HepG2 (cell line): ENCODE data around the gene FAT1. TPM values are rescaled to one million over a fixed set of nuclear protein-coding genes. Genes with fewer than 3 reads are reported as not detected.

Experiments used
- CCAR2 ChIP-seq: fragments of 200-400 bp; formaldehyde crosslinking; optimal IDR thresholded peaks from 2 replicates; pipeline ENCODE3; 2018; ENCODE audit warnings: low read depth, mild to moderate bottlenecking, low read length, moderate library complexity
- EED ChIP-seq: sonication (generic); formaldehyde crosslinking; IDR thresholded peaks from 2 replicates; pipeline ENCODE4 v1.5.0; 2020; ENCODE audit warnings: mild to moderate bottlenecking, missing genetic modification reagents
- EP300 ChIP-seq, 3 experiments: sonication (generic) in 1 of 3; formaldehyde crosslinking in 1 of 3; IDR thresholded peaks; 2 replicates each; pipeline versions ENCODE4 v1.5.1 to v1.6.1; 2011 to 2020; ENCODE audit warnings: low read depth in 2 of 3, low read length in 2 of 3, borderline replicate concordance in 1 of 3, improper control_type of control experiment in 1 of 3, mild to moderate bottlenecking in 1 of 3, missing genetic modification reagents in 1 of 3, moderate library complexity in 1 of 3
- HNRNPUL1 ChIP-seq: fragments of 200-400 bp; formaldehyde crosslinking; IDR thresholded peaks from 2 replicates; pipeline ENCODE4 v1.6.1; 2017; ENCODE audit warnings: low read depth, mild to moderate bottlenecking, low read length, moderate library complexity
- KLF12 ChIP-seq: sonication (generic); formaldehyde crosslinking; IDR thresholded peaks from 2 replicates; pipeline ENCODE4 v1.4.0; 2020; ENCODE audit warnings: missing genetic modification reagents, borderline replicate concordance
- MYC ChIP-seq: sonication (generic); formaldehyde crosslinking; IDR thresholded peaks from 2 replicates; pipeline ENCODE4 v1.9.0; 2021; ENCODE audit warnings: missing genetic modification reagents, borderline replicate concordance
- SRSF9 ChIP-seq: fragments of 200-400 bp; formaldehyde crosslinking; IDR thresholded peaks from 2 replicates; pipeline ENCODE4 v1.6.1; 2018; ENCODE audit warnings: borderline replicate concordance, mild to moderate bottlenecking, low read depth, low read length; ENCODE audit not compliant: insufficient read depth, poor library complexity, severe bottlenecking
- TMF1 ChIP-seq: sonication (generic); formaldehyde crosslinking; IDR thresholded peaks from 2 replicates; pipeline ENCODE4 v1.8.1; 2022; ENCODE audit warnings: low read depth, missing genetic modification reagents
- ZC3H4 ChIP-seq: sonication (generic); formaldehyde crosslinking; IDR thresholded peaks from 2 replicates; pipeline ENCODE4 v1.4.0; 2020; ENCODE audit warnings: missing genetic modification reagents, borderline replicate concordance
- ZFP82 ChIP-seq: sonication (generic); formaldehyde crosslinking; IDR thresholded peaks from 2 replicates; pipeline ENCODE4 v1.5.1; 2020; ENCODE audit warnings: mild to moderate bottlenecking, missing genetic modification reagents, borderline replicate concordance
- ZNF383 ChIP-seq: sonication (generic); formaldehyde crosslinking; IDR thresholded peaks from 2 replicates; pipeline ENCODE4 v1.4.0; 2020; ENCODE audit warnings: missing genetic modification reagents, mild to moderate bottlenecking, borderline replicate concordance
- ZNF432 ChIP-seq: sonication (generic); formaldehyde crosslinking; IDR thresholded peaks from 2 replicates; pipeline ENCODE4 v1.5.0; 2020; ENCODE audit warnings: missing genetic modification reagents, mild to moderate bottlenecking, borderline replicate concordance
- ZNF550 ChIP-seq: sonication (generic); formaldehyde crosslinking; IDR thresholded peaks from 2 replicates; pipeline ENCODE4 v1.4.0; 2020; ENCODE audit warnings: mild to moderate bottlenecking, missing genetic modification reagents, borderline replicate concordance
- ZSCAN12 ChIP-seq: sonication (generic); formaldehyde crosslinking; IDR thresholded peaks from 2 replicates; pipeline ENCODE4 v1.9.0; 2021; ENCODE audit warnings: mild to moderate bottlenecking, missing genetic modification reagents
- polyA plus RNA-seq, 8 experiments: library from polyadenylated mRNA; depleted of rRNA in 3 of 8; stranded (reverse) in 7 of 8; unstranded in 1 of 8; fragments of >200 nt; fragmentation: Illumina TruSeq in 4 of 8; extraction: Trizol in 4 of 8; gene quantifications; 2 replicates each; pipeline versions ENCODE4 v1.2.1 to v1.2.3, GENCODE V29; 2011 to 2016; ENCODE audit warnings: low read depth in 4 of 8, missing spikeins in 1 of 8, mixed read lengths in 1 of 8; ENCODE audit not compliant: insufficient read depth in 1 of 8
- total RNA-seq, 5 experiments: library from RNA; depleted of rRNA; stranded (reverse); fragments of >200 nt; fragmentation: Illumina TruSeq; extraction: Trizol; gene quantifications; 2 replicates each; pipeline ENCODE4 v1.2.3, GENCODE V29; 2016; ENCODE audit warnings: low read depth in 1 of 5
- TF ChIP-seq, protein P1 (sequence below): IDR thresholded peaks from 2 replicates; pipeline ENCODE4 v1.6.1; 2016; ENCODE audit warnings: missing biosample characterization, missing genetic modification reagents, low read depth
- TF ChIP-seq, protein P2 (sequence below): sonication (generic); formaldehyde crosslinking; IDR thresholded peaks from 2 replicates; pipeline ENCODE4 v1.5.1; 2020; ENCODE audit warnings: missing genetic modification reagents, mild to moderate bottlenecking, borderline replicate concordance
- TF ChIP-seq, protein P3 (sequence below): sonication (generic); formaldehyde crosslinking; IDR thresholded peaks from 2 replicates; pipeline ENCODE4 v1.5.1; 2020; ENCODE audit warnings: mild to moderate bottlenecking, missing genetic modification reagents, borderline replicate concordance
- TF ChIP-seq, protein P4 (sequence below): sonication (generic); formaldehyde crosslinking; IDR thresholded peaks from 2 replicates; pipeline ENCODE4 v1.4.0; 2020; ENCODE audit warnings: missing genetic modification reagents, borderline replicate concordance

The FAT1 gene
- total and polyA plus RNA-seq, 2 of the 13 experiments (the other 11 are each of a cell fraction or from before 2014, with no cell fraction given) = 185 to 216 TPM

DNA sequence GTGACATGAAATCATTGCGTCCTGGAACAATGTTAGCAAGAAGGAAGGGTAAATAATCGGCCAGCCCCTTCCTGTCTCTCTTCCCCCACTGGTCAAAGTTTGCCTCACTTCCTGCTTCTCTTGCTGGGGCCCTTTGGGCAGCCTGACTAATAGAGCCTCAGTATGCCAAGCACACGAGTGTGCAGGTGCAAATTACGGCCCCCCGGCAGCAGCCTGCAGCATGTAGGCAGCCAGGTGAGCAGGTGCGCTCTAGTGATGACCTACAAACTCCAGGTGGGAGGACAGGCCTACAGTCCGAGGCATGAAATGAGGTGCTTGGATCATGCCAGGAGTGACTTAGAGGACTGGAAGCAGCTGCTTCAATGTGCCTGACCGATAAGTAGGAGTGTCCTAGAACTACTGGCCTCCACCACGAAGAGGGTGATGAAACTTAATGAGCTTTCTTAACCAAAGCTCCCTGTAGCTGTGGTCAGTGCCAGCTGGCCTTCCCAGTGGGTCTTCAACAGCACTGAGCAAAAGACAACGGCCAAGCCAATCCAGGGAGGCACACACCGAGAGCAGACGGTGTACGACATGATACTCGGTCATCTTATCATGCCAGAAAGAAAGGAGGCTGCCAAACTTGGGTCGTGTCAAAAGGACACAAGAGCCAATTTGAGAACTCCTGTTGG is 26.1 kb upstream of the FAT1 start (continued):
- TF ChIP-seq, protein P1, sequence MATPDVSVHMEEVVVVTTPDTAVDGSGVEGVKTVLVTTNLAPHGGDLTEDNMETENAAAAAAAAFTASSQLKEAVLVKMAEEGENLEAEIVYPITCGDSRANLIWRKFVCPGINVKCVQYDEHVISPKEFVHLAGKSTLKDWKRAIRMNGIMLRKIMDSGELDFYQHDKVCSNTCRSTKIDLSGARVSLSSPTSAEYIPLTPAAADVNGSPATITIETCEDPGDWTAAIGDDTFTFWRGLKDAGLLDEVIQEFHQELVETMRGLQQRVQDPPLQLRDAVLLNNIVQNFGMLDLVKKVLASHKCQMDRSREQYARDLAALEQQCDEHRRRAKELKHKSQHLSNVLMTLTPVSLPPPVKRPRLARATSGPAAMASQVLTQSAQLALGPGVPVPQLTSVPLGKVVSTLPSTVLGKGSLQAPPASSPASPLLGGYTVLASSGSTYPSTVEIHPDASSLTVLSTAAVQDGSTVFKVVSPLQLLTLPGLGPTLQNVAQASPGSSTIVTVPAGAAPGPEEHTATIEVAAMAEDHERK = no peak
- TF ChIP-seq MYC (CRISPR knock-in tag) = peak; percentile 36; the same call in 1 of the 2 replicates
- TF ChIP-seq TMF1 (CRISPR knock-in tag) = no peak
- no peak for TF ChIP-seq ZNF550 (CRISPR knock-in tag)
- TF ChIP-seq EED = 0 out of 2 replicates have a peak, but pooled peaks have one; percentile 46
- TF ChIP-seq, protein P2, sequence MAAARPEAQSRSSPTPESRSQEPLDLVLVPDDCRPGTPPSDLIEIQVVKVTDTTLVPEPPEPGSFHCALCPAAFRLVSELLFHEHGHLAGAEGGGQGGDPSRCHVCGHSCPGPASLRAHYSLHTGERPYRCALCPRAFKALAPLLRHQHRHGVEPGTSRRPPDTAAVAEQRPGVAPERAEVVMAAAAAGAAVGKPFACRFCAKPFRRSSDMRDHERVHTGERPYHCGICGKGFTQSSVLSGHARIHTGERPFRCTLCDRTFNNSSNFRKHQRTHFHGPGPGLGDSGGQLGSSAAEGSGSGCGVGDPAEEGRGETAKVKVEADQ = no peak
- TF ChIP-seq ZNF383 (CRISPR knock-in tag) = no peak
- TF ChIP-seq CCAR2 = no peak
- no peak for TF ChIP-seq SRSF9
- TF ChIP-seq, protein P3, sequence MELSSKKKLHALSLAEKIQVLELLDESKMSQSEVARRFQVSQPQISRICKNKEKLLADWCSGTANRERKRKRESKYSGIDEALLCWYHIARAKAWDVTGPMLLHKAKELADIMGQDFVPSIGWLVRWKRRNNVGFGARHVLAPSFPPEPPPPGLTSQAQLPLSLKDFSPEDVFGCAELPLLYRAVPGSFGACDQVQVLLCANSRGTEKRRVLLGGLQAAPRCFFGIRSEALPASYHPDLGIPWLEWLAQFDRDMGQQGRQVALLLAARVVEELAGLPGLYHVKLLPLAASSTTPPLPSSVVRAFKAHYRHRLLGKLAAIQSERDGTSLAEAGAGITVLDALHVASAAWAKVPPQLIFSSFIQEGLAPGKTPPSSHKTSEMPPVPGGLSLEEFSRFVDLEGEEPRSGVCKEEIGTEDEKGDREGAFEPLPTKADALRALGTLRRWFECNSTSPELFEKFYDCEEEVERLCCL (CRISPR knock-in tag) = no peak
- TF ChIP-seq ZC3H4 (CRISPR knock-in tag) = no peak
- peak in 1 of 2 experiments; percentile 28; a peak in 1 of 4 replicates for TF ChIP-seq EP300 (IDR thresholded peaks at IDR 0.05; ENCODE audit: low read depth in 2 of 2, low read length in 2 of 2)
- TF ChIP-seq EP300 (CRISPR knock-in tag; IDR thresholded peaks at IDR 0.05; ENCODE audit: borderline replicate concordance) = no peak
- no peak for TF ChIP-seq HNRNPUL1
- no peak for TF ChIP-seq ZFP82
- no peak for TF ChIP-seq ZNF432 (CRISPR knock-in tag)
- TF ChIP-seq, protein P4, sequence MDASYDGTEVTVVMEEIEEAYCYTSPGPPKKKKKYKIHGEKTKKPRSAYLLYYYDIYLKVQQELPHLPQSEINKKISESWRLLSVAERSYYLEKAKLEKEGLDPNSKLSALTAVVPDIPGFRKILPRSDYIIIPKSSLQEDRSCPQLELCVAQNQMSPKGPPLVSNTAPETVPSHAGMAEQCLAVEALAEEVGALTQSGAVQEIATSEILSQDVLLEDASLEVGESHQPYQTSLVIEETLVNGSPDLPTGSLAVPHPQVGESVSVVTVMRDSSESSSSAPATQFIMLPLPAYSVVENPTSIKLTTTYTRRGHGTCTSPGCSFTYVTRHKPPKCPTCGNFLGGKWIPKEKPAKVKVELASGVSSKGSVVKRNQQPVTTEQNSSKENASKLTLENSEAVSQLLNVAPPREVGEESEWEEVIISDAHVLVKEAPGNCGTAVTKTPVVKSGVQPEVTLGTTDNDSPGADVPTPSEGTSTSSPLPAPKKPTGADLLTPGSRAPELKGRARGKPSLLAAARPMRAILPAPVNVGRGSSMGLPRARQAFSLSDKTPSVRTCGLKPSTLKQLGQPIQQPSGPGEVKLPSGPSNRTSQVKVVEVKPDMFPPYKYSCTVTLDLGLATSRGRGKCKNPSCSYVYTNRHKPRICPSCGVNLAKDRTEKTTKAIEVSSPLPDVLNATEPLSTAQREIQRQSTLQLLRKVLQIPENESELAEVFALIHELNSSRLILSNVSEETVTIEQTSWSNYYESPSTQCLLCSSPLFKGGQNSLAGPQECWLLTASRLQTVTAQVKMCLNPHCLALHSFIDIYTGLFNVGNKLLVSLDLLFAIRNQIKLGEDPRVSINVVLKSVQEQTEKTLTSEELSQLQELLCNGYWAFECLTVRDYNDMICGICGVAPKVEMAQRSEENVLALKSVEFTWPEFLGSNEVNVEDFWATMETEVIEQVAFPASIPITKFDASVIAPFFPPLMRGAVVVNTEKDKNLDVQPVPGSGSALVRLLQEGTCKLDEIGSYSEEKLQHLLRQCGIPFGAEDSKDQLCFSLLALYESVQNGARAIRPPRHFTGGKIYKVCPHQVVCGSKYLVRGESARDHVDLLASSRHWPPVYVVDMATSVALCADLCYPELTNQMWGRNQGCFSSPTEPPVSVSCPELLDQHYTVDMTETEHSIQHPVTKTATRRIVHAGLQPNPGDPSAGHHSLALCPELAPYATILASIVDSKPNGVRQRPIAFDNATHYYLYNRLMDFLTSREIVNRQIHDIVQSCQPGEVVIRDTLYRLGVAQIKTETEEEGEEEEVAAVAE = 0 out of 2 replicates have a peak, but pooled peaks have one; percentile 35
- no peak for TF ChIP-seq KLF12
- no peak for TF ChIP-seq ZSCAN12 (CRISPR knock-in tag)
